GM18511 (cell line): Measurements from ENCODE around the gene RGP1.

ENCODE experiments used
- ATAC-seq: cut with Tn5 transposase; IDR thresholded peaks from one replicate; pipeline ENCODE4 v1.9.1; 2021; ENCODE audit warnings: mild to moderate bottlenecking, moderate library complexity; ENCODE audit not compliant: unreplicated experiment

Gene RGP1

GRCh38 chr9:35767458-35767857 is 18.4 kb downstream of the RGP1 start:
- ATAC-seq, result no peak

GRCh38 chr9:35769763-35770162 is 20.7 kb downstream of the RGP1 start:
- ATAC-seq, result no peak

- no peak for ATAC-seq
These were observed 22.0 kb downstream of the RGP1 start for GRCh38 chr9:35771075-35771433.

GRCh38 chr9:35771534-35771933 is 22.4 kb downstream of the RGP1 start:
- no peak for ATAC-seq

GRCh38 chr9:35771943-35772342 is 22.9 kb downstream of the RGP1 start:
- no peak for ATAC-seq

GRCh38 chr9:35774907-35775635 is 26.0 kb downstream of the RGP1 start:
- no peak for ATAC-seq

- no peak for ATAC-seq
These were observed 26.9 kb downstream of the RGP1 start for GRCh38 chr9:35776018-35776417.

- ATAC-seq, result no peak
These were observed 29.4 kb downstream of the RGP1 start for GRCh38 chr9:35778496-35778895.

- no peak for ATAC-seq
These were observed 32.0 kb downstream of the RGP1 start for GRCh38 chr9:35781066-35781465.

- ATAC-seq, result no peak
These were observed 34.3 kb downstream of the RGP1 start for GRCh38 chr9:35783418-35783817.

- ATAC-seq, result no peak
These were observed 40.5 kb downstream of the RGP1 start for GRCh38 chr9:35789541-35789940.

- ATAC-seq, result no peak
These were observed 40.9 kb downstream of the RGP1 start for GRCh38 chr9:35790025-35790384.

GRCh38 chr9:35790385-35791296 is 41.6 kb downstream of the RGP1 start:
- no peak for ATAC-seq

GRCh38 chr9:35791297-35791921 is 42.3 kb downstream of the RGP1 start, which contains the start of gene NPR2:
Gene NPR2, plus strand, starts transcription at chr9:35791591. Its CDS starts 818 bp downstream, at chr9:35792409.
- ATAC-seq, result no peak

GRCh38 chr9:35792024-35792813 is 43.1 kb downstream of the RGP1 start:
- no peak for ATAC-seq

- ATAC-seq, result no peak
These were observed 43.7 kb downstream of the RGP1 start for GRCh38 chr9:35792826-35793225.

- no peak for ATAC-seq
These were observed 44.4 kb downstream of the RGP1 start for GRCh38 chr9:35793461-35793860.

GRCh38 chr9:35795695-35796094 is 46.6 kb downstream of the RGP1 start:
- ATAC-seq, result no peak

- no peak for ATAC-seq
These were observed 48.4 kb downstream of the RGP1 start for GRCh38 chr9:35797311-35798109.
